Anterior cingulate cortex (tissue), 58 donors: ENCODE results near the gene TIMM29.

ENCODE experiments used
- DNase-seq, 58 donors: peaks; one replicate each; lab custom pipeline; 2025; lab: John Stamatoyannopoulos, UW

Gene TIMM29

DNA sequence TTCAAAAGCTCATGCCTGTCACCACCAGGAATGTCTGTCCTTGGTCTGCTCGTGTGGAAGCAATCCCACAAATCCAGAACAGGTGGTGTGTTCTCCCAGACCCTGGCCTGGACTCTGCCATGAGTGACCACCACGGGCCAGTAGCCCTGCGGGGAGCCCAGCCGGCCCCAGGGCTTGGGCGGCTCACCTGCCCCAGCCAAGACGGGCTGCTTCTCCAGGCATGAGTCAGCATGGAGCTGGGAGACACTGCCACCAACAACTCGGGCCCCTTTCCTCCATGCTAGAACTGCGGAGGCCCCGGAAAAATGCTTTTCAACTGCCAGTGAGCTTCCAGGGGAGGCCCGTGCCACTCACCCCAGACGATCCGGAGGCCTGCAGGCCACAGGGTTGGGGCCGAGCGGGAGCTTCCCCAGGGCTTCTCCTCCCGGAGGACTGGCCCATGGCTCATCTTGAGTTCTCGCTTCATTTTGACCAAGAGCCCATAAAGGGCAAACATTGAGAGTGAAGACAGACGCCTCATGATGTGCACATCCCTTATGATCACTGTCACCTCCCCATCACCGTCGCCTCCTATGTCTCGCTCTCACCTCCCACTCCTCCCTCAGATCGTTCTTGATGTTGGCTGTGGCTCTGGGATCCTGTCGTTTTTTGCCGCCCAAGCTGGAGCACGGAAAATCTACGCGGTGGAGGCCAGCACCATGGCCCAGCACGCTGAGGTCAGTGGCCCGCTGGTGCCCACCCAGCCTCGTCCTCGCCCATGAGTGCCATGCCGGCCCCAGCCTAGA is 16.8 kb upstream of the TIMM29 start:
- DNase-seq: no peak

DNA sequence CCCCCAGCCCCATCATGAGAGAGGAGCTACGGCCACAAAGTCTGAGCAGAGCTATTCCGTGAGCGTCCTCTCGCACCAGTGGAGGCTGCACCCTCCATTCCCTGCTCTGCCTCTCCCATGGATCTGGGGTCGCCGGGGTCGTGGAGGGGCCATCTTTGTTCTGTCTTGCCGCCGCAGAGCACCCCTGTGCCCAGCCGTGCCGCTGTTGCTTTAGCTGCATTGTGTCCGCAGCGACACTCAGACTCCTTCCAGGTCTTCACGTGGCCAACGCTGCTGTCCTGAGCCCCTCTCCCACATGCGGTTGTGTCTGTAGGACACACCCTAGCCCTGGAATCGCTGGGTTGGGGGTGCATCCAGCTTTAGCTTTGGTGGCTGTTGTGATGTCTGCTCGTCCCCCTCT is 16.0 kb upstream of the TIMM29 start:
- DNase-seq: no peak

DNA sequence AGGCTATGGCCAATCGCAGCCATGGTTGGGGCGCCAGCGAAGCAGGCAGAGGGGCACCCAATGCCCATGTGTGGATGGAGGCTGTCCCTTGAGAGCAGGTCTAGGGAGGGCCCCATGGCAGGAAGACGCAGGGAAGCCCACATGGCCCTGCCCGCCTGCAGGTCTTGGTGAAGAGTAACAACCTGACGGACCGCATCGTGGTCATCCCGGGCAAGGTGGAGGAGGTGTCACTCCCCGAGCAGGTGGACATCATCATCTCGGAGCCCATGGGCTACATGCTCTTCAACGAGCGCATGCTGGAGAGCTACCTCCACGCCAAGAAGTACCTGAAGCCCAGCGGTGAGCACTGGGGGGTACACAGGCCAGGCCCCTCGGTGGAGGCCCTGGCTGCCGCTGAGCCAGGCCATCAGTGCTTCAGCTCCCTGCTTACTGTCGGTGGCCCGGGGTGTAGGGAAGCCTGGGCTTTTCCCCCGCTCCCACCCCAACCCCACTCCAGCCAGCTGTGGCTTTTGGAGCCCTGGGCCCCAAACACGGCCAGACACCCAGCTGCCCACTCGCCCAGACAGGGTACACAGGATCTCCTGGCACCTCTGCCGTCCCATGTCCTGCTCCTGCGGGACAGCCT is 14.8 kb upstream of the TIMM29 start:
- no peak for DNase-seq

DNA sequence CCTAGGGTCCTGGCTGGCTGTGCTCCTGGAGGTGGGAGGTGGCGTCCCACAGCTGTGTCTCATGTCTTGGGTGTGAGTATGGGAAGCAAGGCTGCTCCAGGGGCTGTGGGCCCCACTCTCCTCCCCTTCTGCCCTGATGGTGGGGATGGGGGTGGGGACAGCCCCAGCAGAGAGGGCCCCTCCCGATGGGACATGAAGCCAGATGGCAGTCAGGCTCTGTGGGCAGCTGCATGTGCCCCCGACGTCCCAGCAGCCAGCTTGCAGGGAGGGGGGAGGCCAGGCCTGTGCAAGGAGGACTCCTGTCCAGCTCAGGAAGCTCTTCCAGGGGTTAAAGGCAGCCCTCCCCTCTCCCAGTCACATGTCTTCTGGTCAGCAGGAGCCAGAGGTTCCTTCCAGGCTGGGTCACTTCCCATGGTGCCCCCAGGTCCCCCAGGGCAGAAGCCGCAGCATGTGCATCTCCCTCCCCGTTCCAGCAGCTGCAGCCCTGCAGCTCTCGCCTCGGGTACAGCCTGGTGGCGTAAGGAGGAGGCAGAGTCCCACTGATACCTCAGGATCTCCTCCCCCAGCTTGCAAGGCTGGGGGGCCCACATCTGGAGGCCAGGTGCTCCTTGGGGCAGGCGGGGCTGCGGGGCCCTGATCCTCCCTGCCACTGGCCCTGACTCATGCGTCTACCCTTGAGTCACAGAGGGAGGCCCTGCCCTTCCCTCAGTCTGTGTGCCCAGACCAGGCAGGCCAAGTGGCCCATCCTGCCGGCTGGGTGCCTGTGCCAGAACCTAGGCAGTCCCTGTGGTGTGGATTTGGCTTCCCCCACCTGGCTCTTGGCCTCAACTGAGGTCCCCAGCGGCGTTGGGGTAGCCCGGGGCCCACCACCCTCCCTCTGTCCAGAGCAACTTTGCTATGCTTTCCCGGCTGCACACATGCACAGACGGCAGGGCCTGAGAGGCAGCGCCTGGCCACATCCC is 13.2 kb upstream of the TIMM29 start:
- DNase-seq: no peak

- no peak for DNase-seq
These were observed 12.0 kb upstream of the TIMM29 start for GRCh38 chr19:10916602-10917001.

DNA sequence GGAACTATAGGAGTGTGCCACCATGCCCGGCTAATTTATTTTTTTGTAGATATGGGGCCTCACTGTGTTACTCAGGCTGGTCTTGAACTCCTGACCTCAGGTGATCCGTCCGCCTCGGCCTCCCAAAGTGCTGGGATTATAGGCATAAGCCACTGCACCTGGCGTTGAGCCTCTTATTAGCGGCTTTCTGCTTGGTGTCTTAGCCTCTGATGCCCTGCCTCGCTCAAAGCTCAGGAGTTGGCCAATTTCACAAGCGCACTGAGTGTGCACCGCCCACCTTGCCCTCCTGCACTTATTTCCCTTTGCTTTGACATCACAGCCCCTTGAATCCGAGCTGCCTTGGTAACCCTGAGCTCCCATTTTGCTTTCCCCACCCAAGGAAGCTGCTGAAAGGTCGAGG is 10.3 kb upstream of the TIMM29 start:
- no peak for DNase-seq

- peak in 1 of 58 donors; percentile 17 for DNase-seq
These were observed 9.0 kb upstream of the TIMM29 start for GRCh38 chr19:10919352-10920287.

DNA sequence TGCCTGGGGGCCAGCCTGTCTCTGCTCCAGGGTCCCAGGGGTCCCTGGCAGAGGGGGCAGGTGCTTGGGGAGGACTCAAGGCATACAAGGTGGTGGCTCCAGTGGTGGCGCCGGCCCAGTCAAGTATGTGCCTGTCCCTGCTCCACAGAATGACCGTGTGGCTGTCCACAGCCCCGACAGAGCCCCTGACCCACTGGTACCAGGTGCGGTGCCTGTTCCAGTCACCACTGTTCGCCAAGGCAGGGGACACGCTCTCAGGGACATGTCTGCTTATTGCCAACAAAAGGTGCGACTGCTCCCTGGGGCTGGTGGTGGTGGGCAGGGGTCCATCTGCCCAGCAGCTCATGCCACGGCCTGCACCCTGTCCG is 8.3 kb upstream of the TIMM29 start:
- no peak for DNase-seq

GRCh38 chr19:10920781-10921180 is 7.8 kb upstream of the TIMM29 start:
- peak in 1 of 58 donors; percentile 52 for DNase-seq

GRCh38 chr19:10921199-10921909 is 7.3 kb upstream of the TIMM29 start:
- peak in 15 of 58 donors; percentile 7 to 58 (median 23) for DNase-seq

- DNase-seq: no peak
These were observed 6.5 kb upstream of the TIMM29 start for GRCh38 chr19:10921910-10922637.

DNA sequence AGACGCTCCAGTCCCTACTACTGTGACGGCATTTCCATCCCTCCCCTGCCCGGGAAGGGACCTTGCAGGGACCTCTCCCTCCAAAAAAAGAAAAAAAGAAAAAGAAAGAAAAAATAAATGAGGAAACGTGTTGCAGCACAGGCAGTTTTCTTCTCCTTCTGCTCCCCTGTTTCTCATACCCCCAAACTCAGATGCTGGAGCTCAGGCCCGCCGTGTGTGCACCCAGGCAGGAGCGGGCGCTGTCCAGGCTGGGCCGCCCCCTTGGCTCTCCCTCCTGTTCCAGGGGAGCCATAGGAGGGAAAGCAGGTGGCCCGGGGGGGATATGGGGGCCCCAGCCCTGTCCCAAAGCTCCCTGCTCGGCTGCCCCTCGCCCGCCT is 6.0 kb upstream of the TIMM29 start:
- DNase-seq: no peak

- DNase-seq: no peak
These were observed 5.1 kb upstream of the TIMM29 start for GRCh38 chr19:10923260-10924112.

- DNase-seq: no peak
These were observed 4.0 kb upstream of the TIMM29 start for GRCh38 chr19:10924597-10924996.

GRCh38 chr19:10927730-10928562 is 665 bp upstream of the TIMM29 start:
- DNase-seq: peak in 2 of 58 donors; percentile 5 to 27

DNA sequence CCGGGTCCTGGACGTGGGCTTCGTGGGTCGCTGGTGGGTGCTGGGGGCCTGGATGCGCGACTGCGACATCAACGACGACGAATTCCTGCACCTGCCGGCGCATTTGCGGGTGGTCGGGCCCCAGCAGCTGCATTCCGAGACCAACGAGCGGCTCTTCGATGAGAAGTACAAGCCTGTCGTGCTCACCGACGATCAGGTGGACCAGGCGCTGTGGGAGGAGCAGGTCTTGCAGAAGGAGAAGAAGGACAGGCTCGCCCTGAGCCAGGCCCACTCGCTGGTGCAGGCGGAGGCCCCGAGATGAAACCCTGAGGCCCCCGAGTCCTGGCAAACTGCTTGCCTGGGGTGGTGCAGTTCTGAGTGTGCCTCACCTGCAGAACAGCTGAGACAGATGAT is 787 bp downstream of the TIMM29 start:
- peak in 2 of 58 donors; percentile 3 to 33 for DNase-seq
